HG03469 (cell line): ENCODE data around the gene HNRNPF.

Experiments used
- ATAC-seq: cut with Tn5 transposase; IDR thresholded peaks from one replicate; pipeline ENCODE4 v1.9.1; 2021; ENCODE audit warnings: mild to moderate bottlenecking, moderate library complexity, moderate number of reproducible peaks; ENCODE audit not compliant: unreplicated experiment

Gene HNRNPF

DNA sequence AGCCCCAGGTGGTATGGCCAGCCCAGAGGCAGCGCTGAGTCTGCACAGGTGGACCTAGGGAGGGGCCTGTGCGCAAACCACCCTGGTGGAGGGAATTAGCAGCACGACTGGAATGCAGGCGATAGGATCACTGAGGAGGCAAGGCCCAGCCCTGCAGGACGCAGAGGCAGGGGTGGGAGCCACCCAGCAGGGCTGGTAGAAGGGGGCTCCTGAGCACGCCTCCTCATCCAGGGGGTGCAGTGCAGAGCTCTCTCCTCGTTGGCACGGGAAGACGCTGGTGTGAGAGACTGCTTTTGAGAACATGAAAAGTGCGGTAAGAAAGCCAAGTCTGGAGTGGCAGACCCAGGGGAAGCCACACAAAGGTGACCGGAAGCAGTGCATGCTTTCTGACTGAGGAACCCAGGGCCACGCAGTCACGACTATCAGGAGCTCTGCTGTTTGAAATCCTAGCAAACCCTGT is 31.5 kb downstream of the HNRNPF start:
- no peak for ATAC-seq

DNA sequence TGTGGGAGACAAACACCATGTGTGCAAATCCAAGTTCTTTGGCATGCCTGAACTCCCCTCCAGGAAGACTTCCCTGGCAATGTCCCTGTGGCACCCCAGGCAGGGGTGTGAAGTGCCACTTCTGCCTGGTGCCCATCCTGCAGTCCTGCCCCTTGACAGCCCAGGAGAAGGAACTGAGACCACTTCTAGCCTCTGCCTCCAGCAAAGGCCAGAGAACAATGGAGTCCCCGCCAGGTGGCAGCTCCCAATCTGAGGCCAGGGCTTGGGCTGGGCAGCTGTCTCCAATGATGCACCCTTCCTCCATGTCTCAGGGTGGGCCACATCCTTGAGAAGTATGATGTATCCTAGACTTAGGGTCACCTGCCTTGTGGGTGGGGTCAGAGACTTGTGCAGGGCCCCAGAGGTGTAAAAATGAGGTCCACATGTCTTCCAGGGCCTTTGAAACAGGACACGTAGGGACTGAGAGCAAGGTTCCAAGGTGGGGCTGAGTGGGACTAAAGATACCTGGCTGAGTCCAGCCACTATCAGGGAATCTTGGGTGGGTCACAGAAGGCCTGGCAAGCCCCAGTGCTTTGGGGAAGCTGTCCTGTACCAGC is 32.1 kb downstream of the HNRNPF start:
- no peak for ATAC-seq

DNA sequence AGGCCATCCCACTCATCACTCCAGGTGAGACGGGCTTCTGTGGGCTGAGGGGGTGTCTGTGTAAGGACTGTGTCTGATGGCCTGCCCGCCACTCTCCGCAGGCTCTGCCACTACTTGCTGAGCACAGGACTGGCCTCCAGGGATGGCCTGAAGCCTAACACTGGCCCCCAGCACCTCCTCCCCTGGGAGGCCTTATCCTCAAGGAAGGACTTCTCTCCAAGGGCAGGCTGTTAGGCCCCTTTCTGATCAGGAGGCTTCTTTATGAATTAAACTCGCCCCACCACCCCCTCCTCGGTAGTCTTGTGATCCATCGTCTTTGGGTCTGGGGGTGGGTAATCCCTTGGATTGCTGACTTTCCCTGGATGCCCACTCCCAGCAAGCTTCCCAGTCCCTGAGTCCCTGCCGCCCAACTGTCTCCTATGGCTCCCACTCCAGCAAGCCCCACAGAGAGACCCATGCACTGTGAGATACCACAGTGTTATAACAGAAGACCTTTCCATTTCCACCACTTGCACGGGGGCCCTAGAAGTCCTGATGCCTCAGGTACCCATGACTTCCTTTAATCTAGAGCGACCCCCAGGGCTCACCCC is 32.8 kb downstream of the HNRNPF start:
- ATAC-seq = no peak

DNA sequence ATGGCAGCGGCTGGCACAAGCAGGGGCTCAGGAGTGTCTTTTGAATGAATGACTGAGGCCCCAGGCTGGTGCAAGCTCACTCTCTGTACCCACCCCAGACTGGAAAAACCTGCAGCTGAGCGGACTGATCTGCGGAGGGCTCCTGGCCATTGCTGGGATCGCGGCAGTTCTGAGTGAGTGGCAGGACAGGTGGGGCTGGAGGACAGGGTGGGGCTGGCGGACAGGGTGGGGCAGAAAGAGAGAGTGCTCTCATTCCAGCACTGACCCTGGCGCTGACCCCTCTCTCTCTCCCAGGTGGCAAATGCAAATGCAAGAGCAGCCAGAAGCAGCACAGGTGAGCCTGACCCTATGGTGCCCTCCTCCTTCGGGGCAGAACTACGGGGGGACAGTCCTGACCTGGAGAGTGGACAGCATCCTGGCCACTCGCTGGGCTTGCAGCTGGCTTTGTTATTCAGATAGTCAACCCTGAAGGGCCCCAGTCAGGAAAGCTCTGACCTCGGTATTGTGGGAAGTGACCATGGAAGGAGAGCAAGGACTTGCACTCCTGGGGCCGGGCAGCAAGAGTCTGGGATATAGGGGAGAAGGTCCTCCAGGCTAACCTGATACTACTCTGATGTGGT is 33.5 kb downstream of the HNRNPF start:
- no peak for ATAC-seq

DNA sequence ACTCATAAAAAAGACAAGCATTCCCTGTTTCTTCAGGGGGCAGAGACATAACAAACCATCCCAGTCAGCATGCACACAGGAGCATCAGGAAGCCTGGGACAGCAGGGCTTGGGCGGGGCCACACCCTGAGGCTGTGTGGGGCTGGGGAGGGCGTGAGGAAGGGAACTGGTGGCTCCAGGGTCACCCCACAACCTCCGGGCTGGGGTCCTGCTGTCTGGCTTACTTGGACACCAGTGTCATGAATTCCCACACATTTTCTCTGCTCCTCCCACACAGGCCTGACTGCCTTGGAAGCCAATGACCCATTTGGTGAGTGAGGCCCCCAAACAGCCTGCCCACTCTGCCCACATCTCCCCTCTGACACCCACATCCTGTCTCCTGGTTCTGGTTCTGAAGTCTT is 34.8 kb downstream of the HNRNPF start:
- ATAC-seq = no peak

DNA sequence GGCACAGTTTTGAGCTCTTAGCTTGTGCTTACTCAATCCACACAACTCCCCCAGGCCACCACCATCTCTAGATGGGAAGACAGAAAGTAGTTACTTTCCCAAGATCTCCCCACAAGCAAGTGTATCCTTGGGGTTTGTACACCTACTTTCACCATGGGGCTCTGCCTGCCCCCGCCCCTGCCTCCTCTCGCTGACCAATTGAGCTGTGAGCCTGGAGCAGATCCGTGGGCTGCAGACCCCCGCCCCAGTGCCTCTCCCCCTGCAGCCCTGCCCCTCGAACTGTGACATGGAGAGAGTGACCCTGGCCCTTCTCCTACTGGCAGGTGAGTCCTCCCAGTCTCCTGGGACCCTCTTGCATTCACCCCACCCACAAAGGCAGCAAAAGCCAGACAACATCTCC is 35.5 kb downstream of the HNRNPF start:
- ATAC-seq = no peak

DNA sequence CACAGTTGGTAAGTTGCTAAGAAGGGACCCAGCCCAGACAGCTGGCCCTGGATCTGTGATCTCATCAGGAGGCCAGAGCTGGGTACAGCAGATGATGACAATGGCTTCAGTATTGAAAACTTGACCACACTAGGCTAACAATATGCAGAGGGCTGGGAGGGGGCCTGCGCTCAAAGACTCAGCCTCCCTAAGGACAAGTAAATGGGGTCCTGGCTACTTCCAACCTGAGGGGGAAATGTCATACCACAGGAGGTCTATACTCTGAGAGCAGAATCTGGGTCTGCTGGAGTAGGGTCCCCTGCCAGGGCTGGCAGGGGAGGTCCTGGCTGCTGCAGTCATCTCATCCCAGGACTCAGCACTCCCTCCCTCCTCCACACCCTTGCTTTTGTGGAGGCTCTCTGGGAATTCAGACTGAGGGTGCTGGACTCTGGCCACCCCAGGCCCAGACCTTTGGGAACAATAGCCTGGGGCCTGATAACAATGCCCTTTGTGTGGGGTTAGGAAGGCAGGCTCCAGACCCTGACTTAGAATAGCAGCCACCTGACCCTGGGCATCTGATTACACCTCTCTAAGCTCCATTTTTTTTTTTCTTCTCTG is 36.1 kb downstream of the HNRNPF start:
- no peak for ATAC-seq

DNA sequence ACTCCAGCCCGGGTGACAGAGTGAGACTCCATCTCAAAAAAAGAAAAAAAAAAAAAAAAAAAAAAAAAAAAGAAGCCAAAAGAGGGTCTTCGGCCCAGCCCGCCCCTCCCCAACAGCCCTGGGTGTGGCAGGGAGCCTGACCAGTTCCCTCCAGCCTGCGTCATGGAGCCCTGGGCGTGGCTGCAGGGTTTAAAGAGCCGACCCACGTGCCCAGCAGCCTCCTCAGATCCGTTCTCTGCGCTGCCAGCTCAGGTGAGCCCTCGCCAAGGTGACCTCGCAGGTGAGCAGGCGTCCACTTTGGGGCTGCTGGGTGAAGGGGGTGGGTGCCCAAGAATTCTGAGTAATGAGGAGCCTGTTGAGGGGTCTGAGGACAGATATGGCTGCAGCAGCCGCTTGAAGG is 37.6 kb downstream of the HNRNPF start, which contains the start of gene FXYD4:
TSS of gene FXYD4 (plus strand) at position 219 of the 400 bp plus-strand sequence. CDS start 2,111 bp downstream, outside the sequence.
- ATAC-seq = no peak

DNA sequence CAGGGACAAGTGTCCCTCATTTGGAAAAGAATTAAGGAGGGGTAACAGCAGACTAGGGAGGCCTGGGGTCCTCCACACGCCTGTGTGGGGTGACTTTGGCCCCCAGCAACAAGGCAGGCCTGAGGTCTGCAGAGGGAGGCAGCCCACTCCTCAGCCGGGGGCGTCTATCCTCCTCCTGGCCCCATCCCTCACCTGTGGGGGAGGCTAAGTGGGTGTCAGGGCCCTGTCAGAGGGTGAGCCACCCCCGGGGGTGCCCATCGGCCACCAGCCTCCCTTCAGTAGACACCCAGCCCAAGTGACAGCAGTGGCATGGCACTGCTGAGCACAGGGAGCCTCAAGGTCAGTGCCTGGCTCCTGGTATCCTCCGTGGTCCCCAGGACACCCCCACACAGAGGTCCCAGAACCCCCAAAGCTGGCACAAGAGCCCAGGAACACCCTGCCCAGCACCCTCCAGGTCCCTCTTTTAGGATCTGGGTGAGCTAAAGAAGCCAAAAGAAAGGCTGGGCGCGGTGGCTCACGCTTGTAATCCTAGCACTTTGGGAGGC is 38.2 kb downstream of the HNRNPF start:
- ATAC-seq = no peak

DNA sequence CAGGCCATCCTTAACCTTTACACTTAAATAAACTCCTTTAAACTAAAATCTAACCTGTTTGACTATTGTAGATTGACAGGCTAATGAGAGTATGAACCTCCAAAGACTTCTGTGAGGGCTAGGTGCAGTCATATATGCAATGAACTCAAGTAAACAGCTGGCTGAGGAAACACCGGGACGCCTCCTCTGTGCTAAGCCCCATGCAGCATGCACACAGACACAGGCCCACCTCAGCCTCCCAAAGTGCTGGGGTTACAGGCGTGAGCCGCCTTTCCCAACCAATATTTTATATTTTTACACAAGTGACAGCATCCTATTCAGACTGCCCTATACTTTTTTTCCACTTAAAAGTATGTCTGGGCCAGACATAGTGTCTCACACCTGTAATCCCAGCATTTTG is 39.1 kb downstream of the HNRNPF start:
- no peak for ATAC-seq

DNA sequence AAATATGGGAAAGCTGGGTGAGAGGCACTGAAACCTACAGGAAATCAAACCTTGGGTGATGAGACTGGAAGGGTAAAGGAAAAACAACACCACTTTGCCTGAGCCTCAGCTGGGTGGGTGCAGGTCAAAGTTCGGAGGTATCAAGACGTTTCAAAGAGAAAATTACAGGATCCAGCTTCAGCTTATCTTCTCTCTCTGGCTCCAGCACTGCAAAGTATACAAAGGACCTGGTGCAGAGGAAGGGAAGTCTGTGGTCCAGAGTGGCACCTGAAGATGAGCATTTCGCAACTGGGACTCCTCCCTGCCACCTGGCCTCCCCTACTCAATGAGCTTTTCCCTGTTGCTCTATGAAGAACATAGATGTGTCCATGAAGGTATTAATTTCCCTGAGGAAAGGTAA is 44.0 kb downstream of the HNRNPF start:
- ATAC-seq = no peak

DNA sequence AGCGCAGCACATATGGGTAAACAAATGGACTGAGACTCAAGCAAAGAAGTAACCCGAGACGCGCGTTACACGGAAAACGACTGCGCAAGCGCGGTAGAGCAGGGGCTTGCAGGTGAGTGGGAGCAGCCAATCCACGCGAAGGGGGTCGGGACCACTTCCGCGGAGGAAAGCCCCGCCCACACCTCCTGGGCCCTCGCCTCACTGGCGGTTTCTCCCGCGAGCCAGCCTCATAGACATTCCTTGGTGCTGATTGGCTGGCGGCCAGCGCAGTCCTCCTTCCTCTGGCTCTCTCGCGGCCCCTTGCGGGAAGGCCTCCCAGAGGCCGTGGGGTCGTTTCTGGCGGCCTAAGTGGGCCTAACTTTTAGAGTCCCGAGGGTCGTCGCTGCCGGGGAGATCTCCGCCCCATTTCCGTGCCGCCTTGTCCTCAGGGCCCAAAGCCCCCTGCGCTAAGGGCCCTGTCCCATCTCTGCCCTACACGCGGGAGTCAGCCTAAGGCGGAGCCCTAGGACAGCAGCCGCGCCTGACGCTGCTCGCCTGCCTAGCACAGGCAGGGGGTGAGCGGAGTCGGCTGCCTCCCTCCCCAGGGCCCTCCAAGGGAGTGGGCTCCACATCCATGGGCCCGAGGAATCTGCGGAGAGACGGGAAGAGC is 46.7 kb downstream of the HNRNPF start:
- ATAC-seq = peak; percentile 89

DNA sequence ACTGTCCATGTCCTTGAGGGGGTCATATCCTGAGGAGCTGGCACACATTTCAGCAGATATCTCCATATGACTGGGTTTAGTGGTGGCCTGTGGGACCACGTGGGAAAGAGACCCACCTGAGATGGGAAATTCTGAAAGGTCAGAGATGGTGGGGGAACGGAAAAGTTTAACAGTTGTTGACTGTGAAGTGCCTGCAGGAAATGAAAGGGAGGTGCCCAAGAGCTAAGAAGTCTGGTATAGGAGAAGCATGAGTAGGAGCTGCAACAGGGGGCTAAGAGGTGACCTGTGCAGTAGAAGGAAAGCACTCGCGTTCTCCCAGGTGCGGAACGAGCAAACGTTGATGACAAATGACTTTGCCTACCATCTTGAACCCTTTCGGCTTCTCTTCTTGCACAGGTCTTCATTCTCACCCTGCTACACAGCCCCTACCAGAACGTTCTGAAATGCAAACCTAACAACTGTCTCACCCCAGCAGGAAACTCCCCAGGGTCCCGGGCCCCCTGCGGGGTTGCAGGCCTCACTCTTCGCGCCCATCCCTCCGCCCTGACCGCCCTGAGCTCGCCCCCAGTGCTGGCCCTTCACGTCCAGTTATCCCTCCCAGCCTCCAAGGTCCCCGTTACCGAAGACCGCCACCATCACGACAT is 47.3 kb downstream of the HNRNPF start:
- ATAC-seq = no peak

DNA sequence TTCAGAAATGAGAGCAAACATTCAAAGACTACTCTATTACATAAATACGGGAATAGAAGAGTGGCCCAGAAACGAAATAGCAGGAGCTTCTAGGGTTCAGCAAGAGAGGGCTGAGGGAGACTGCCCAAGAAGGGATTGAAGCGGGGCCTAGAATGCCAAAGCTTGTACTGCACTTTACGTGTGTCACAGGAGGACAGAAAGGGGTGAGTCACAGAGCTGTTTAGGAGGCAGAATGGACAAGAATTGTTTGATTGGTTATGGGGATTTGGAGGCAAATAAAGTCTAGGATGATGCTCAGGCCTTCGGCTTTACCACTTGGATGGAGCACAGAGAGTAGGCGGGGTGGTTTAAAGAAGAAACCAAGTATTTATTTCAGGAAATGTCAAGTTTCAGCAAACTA is 48.9 kb downstream of the HNRNPF start:
- no peak for ATAC-seq

DNA sequence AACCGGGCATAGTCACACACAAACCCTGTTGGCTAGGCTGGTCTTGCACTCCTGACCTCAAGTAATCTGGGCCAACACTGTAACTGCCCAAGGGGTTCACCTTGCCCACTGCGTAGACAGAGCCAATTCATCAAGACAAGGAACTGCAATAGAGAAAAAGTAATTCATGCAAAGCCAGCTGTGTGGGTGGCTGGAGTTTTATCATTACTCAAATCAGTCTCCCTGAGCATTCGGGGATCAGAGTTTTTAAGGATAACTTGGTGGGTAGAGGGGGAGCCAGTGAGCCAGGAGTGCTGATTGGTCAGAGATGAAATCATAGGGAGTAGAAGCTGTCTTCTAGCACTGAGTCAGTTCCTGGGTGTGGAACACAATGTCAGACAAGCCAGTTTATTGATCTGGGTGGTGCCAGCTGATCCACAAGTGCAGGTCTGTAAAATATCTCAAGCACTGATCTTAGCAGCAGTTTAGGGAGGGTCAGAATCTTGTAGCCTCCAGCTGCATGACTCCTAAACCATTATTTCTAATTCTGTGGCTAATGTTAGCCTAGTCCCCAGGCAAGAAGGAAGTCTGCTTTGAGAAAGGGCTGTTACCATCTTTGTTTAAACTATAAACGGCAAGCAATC is 53.1 kb downstream of the HNRNPF start:
- no peak for ATAC-seq

DNA sequence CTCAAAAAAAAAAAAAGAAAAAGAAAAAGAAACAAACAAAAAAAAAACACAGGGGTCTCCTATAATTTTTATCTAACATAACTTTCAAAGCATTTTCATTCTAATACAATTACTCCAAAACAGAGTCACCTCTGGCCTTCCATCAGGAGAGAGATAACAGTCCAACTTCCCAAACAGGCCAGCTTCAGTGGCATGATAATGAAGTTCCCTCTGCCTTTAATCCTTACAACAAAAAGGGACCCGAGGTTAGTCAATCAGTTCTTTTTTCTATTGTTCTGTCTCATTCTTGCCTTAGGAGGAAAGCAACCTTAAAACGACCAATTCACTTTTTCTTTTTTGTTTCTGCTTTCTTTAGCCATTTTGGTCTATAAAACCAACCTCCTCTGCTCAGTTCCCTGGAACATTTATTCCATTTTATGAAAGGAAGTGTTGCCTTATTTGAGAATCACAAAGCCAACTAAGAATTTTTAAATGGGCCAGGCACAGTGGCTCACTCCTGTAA is 54.1 kb downstream of the HNRNPF start:
- ATAC-seq = no peak

DNA sequence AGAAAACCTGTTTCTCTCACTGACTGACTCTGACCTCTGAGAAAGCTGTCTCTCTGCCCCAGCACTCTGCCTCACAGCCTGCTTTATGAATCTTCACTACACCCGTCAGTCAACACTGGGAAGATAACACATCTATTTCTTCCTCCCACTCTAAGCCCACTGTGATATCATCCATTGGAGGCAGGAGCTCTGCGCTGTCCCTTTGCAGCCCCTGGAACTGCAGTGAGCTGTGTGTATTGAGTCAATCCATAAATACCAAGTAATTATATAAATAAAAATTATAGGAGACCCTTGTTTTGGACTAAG is 54.7 kb downstream of the HNRNPF start:
- no peak for ATAC-seq

DNA sequence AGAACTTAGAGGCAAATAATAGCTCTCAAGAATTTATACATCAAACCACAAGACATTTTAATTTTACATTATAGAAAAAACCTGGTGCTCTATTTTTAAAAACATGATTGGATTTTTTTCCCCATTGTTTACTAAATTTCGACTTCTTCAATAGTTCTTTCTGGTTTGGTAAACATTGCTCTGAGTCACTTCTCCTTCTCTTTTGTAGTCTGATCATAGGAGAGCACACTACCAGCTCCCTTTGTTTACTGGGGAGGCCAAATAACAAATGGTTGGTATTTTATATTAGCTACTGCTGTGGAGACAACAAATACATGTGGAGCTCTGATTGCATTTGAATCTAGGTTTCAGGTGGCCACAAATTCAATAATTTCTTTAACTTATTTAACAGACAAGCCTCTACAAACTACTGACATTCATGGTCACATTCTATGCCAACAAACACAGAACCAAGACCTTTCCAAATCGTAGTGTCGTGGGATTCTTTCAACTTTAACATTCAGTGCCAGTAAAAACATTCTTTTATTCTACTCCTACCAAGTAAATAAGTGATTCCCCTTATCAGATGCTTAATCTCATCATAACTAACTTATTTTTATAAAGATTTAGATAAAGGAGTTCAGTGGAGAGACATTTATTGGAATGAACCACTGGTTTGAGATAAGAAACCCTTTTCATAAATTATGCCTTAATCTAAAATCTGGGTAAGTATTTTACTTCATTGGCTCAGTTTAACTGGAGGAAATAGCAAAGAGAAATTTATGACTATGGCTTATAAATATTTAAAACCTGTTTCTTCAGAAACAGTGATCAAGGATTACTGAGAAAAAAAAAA is 55.3 kb downstream of the HNRNPF start:
- ATAC-seq = no peak

DNA sequence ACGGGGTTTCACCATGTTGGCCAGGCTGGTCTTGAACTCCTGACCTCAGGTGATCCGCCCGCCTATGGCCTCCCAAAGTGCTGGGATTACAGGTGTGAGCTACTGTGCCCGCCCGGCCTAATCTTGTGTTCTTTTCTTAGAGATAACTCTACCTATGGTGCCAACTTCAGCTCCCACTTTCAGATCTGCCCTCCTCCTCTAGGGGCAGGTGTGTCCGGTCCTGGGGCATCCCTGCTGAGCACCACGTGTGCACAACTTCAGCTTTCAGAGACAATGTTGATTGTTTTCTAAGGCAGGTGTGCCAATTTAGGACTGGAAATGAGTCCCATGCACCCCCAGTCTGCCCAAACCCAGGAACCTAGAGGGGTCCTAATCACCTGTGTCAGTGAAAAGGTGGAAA is 56.0 kb downstream of the HNRNPF start:
- no peak for ATAC-seq
